ENCODE results near the gene PHC2. TPM values are rescaled to one million over a fixed set of nuclear protein-coding genes. Genes with fewer than 3 reads are reported as not detected.

The PHC2 gene
- total RNA-seq, 1 donor from 2014 or later, result 91.5 TPM

GRCh38 chr1:33288976-33289857 is 141.7 kb downstream of the PHC2 start:
- TF ChIP-seq CTCF (IDR thresholded peaks at IDR 0.05), result no peak
- Mint-ChIP-seq H3K27me3 (ENCODE audit: low read depth) (no peaks in the 10 kb centered on the region), H3K9me3 (ENCODE audit: low read depth) (peaks cover 2% of the 10 kb centered on the region), H3K4me1 (ENCODE audit: low read depth) (peaks cover 20% of the 10 kb centered on the region), H3K4me3 (ENCODE audit: unreplicated experiment) (no peak overlapping the region), H3K36me3 (ENCODE audit: low read depth) (peaks cover 32% of the 10 kb centered on the region), H3K27ac (ENCODE audit: unreplicated experiment) (peak overlapping the region; percentile 59)
- no peak for DNase-seq (ENCODE audit: low spot score)

GRCh38 chr1:33287317-33287716 is 143.6 kb downstream of the PHC2 start:
- H3K36me3 Mint-ChIP-seq (ENCODE audit: low read depth), result peaks cover 29% of the 10 kb centered on the region
- no peak overlapping the region for H3K4me3 Mint-ChIP-seq (ENCODE audit: unreplicated experiment)
- peaks cover 17% of the 10 kb centered on the region for H3K4me1 Mint-ChIP-seq (ENCODE audit: low read depth)
- DNase-seq (ENCODE audit: low spot score), result no peak
- H3K27me3 Mint-ChIP-seq (ENCODE audit: low read depth), result no peaks in the 10 kb centered on the region
- H3K27ac Mint-ChIP-seq (ENCODE audit: unreplicated experiment), result no peak overlapping the region
- peaks cover 2% of the 10 kb centered on the region for H3K9me3 Mint-ChIP-seq (ENCODE audit: low read depth)
- TF ChIP-seq CTCF (IDR thresholded peaks at IDR 0.05), result no peak

GRCh38 chr1:33286451-33287185 is 144.3 kb downstream of the PHC2 start:
- Mint-ChIP-seq H3K9me3 (ENCODE audit: low read depth) (peaks cover 2% of the 10 kb centered on the region), H3K27me3 (ENCODE audit: low read depth) (no peaks in the 10 kb centered on the region), H3K27ac (ENCODE audit: unreplicated experiment) (no peak overlapping the region), H3K36me3 (ENCODE audit: low read depth) (peaks cover 33% of the 10 kb centered on the region), H3K4me1 (ENCODE audit: low read depth) (peaks cover 17% of the 10 kb centered on the region), H3K4me3 (ENCODE audit: unreplicated experiment) (no peak overlapping the region)
- DNase-seq (ENCODE audit: low spot score), result no peak
- no peak for TF ChIP-seq CTCF (IDR thresholded peaks at IDR 0.05)

GRCh38 chr1:33284049-33284448 is 146.8 kb downstream of the PHC2 start:
- Mint-ChIP-seq H3K27ac (ENCODE audit: unreplicated experiment) (no peak overlapping the region), H3K4me3 (ENCODE audit: unreplicated experiment) (no peak overlapping the region), H3K27me3 (ENCODE audit: low read depth) (no peaks in the 10 kb centered on the region), H3K36me3 (ENCODE audit: low read depth) (peaks cover 32% of the 10 kb centered on the region), H3K4me1 (ENCODE audit: low read depth) (peaks cover 9% of the 10 kb centered on the region), H3K9me3 (ENCODE audit: low read depth) (no peaks in the 10 kb centered on the region)
- TF ChIP-seq CTCF (IDR thresholded peaks at IDR 0.05), result no peak
- DNase-seq (ENCODE audit: low spot score), result no peak

- Mint-ChIP-seq H3K4me1 (ENCODE audit: low read depth) (peaks cover 5% of the 10 kb centered on the region), H3K9me3 (ENCODE audit: low read depth) (no peaks in the 10 kb centered on the region), H3K36me3 (ENCODE audit: low read depth) (peaks cover 27% of the 10 kb centered on the region), H3K27me3 (ENCODE audit: low read depth) (no peaks in the 10 kb centered on the region), H3K4me3 (ENCODE audit: unreplicated experiment) (no peak overlapping the region), H3K27ac (ENCODE audit: unreplicated experiment) (no peak overlapping the region)
- no peak for TF ChIP-seq CTCF (IDR thresholded peaks at IDR 0.05)
- no peak for DNase-seq (ENCODE audit: low spot score)
These were observed 148.1 kb downstream of the PHC2 start for GRCh38 chr1:33282791-33283190.

All from chondrocyte (in vitro differentiated cells).